Fibroblast of skin of right biceps (primary cell): ENCODE data around the gene SLK.

Experiments used
- DNase-seq: peaks from one replicate; pipeline ENCODE4 v3.0.0-alpha.2; 2013

SLK gene

DNA sequence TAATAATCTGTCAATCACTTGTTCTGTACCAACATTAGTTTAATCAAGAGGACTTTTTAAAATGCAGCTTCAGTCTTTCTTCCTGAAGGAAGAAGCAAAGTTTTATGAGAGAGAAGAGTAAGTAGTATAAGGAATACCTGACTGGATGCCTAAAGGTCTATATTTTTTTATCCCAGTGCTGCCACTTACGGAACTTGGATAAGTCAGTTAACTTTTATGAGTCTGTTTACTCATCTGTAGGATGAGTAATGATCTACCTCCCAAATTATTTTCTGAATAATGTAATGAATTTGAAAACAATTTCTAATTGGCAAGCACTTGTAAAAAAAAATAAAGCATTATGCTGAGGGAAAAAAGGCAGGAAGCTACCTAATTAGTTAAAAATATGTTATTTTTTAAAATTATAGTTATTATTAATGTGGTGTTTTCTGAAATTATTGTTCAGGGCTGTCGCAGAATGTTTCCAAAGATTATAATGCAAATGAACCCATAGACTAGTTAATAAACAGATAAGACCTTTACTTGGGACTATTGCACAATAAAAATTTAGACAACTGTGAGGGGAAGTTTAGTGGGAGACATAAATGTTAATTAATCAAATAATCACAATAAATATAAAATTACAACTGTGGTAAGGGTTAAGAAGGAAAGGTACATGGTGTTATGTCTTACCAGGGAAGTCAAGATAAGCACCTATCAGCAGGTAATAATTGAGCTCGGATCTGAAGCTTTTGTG, 24.6 kb downstream of the SLK start:
- no peak for DNase-seq

DNA sequence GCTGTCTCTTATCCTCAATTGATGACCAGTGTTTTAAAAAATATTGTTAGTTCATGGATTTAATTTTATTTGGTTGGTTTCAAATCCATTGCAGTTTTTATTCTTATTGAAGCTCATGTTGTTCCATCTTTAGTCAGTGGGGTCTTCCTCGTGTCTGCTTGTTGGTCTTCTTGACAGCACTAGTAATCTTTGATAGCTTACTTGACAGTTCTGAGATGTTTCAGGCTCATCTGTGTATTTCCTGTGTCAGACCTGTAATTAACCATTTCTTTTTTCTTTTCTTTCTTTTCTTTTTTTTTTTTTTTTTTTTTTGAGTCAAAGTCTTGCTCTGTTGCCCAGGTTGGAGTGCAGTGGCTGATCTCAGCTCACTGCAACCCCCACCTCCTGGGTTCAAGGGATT, 28.2 kb downstream of the SLK start:
- DNase-seq: no peak

DNA sequence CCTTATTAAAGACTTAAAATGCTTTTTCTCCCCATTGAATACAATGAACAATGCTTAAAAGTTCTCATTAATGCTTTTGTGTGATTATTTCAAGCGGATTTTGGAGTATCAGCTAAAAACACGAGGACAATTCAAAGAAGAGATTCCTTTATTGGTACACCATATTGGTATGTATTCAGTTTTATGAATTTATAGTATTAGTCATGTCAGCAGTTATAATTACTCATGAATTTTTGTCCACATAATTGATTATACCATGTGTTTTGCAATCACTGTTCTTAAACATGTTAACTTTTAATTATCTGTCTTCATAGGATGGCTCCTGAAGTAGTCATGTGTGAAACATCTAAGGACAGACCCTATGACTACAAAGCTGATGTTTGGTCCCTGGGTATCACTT, 31.9 kb downstream of the SLK start:
- no peak for DNase-seq

DNA sequence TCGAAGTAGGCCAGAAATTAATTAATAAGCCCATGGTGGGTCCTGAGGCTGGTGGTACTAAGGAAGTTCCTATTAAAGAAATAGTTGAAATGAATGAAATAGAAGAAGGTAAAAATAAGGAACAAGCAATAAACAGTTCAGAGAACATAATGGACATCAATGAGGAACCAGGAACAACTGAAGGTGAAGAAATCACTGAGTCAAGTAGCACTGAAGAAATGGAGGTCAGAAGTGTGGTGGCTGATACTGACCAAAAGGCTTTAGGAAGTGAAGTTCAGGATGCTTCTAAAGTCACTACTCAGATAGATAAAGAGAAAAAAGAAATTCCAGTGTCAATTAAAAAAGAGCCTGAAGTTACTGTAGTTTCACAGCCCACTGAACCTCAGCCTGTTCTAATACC, 36.0 kb downstream of the SLK start:
- DNase-seq: no peak

DNA sequence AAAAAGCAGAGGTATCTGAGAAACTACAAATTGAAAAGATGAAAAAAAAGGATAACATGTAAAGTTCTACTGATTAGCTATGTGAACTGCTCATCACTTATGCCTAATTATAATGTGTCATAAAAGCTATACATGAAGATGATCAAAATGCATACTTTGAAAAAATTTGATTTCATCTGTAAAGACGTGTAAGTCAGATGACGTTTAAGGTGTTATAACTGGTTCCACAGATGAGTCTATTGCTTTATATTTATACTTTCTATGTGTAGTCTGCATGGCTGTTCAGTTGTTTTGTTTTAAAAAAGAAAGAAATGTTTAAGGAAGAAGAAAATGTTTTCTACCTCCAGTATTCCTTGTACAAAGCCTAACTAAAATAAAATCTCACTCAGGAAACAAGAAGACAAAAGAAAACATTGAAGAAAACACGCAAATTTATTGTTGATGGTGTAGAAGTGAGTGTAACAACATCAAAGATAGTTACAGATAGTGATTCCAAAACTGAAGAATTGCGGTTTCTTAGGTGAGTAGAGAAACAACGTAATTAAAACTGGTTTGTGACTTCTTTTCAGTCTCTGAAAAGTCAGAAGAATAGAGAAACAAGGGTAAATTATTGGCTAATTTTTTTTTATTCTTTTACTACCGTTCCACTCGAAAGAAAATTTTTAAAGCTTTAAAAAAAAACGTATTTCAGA, 38.4 kb downstream of the SLK start:
- no peak for DNase-seq

DNA sequence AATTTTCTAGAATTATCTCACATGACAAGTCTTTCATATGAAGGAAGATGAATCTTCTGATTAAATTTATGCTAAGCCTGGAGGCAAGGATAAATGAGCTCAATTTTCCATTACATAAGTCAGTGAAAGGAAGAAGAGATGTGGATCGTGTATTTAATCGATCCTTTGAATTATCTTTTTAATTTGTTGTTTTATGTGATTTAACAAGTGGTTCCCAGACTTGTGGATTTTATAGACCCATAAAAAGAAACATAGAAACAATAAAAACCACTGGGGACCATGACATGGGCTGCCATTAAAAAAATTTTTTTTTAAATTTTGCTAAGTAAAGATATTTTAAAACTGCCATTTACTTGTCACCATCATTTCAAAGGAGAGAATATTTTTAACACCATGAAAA, 45.0 kb downstream of the SLK start:
- DNase-seq: no peak

DNA sequence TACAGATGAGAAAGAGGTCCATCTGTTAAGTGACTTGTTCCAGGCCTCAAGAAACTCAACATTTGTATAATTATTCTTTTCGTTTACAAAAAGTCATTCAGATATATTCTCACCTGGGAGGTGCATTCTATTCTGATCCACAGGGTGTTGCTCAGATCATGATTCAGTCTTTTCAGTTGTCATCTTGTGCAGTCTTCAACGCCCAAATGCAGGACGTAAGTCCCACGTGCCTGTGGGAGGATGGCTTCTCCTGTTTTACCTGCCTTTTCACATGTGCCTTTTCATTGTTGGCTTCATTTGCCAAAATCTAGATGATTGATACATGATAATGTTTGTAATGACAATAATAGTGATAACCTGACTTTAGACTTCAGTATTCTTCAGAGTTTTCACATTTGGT, 46.5 kb downstream of the SLK start:
- DNase-seq: no peak

DNA sequence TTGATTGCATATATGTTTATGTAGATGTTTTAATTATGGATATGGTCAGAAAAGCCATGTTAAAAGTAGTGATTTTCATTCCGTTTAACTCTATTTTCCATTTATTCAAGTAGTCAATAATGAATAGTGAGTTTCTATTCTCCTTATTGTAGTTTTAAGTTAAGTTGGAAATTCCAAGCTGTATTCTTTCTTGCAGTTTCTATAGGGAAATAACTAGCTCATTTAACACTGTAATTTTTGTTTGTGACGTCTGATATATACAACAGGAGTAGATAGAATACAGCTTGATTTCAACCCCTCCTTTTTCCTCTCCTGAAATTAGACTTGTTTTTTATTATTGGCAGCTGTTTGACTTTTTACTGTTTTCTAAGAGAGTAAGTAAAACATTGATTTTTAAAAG, 47.2 kb downstream of the SLK start:
- no peak for DNase-seq

DNA sequence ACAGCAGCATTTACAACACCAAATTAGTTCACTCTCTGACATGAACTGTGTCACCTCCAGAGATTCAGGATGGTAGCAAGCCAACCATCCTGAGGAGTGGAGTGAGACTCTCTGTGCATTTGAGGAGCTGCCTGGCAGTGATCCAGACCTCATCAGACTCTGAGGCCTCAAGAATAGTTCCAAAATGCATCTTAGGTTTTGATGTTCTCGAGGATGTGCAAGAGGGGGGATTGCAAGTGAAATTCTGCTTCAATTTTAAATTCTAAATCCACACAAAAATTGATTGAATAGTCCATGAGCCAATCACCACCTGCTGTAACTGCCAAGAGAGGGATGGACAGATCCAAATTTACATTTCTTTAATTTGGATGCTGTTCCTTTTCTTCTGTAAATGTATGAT, 49.7 kb downstream of the SLK start:
- DNase-seq: no peak

DNA sequence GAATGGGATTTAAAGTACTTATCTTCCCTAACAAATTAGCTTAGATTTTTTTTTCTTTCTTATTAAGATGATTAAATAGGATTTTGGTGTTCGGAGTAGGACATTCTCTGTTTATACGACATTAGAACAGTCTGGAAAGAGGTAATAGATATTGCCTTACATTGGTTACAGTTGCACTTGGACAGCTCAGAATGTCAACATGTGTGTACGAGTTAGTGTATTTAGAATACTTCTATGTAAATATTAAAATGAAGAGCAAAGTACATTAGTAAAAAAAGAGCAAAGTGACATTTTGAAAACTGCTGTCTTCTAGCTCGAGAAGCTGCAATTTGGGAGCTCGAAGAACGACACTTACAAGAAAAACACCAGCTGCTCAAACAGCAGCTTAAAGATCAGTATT, 51.5 kb downstream of the SLK start:
- DNase-seq: no peak

DNA sequence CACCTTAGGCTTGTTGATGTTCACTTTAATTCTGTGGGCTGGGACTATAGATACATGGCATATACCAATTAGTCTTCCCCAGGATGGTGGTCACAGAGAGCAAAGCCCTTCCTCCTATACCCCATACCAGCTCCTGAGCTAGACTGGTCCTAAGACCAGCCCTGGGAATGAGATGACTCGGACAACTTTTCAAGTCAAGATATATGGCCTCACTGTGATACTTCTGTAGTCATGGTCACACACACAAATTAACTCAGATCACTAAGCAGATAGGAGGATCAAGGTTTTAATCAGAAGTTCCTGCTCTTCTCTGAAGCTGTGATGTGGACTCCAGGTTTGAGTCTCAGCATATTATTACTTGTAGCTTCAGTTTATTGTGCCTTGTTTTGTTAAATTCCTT, 53.1 kb downstream of the SLK start:
- no peak for DNase-seq

DNA sequence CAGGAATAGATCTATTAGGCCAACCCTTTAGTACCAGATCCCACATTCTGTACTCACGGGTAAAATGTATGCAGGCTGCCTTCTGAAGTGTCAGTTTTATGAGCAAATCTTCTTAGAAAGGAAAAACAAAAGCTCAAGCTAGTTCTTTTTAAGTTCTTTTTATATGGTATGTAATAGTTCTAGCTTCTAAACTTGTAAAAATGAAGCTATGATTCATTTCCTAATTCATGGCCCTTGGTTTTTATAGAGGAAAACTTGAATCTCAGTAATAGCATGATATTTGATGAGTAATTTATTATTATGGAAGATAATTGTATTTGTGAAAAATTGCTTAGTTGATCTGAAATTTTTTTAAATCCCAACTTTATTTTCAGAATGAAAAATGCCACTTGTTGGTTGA, 54.3 kb downstream of the SLK start:
- DNase-seq: no peak

DNA sequence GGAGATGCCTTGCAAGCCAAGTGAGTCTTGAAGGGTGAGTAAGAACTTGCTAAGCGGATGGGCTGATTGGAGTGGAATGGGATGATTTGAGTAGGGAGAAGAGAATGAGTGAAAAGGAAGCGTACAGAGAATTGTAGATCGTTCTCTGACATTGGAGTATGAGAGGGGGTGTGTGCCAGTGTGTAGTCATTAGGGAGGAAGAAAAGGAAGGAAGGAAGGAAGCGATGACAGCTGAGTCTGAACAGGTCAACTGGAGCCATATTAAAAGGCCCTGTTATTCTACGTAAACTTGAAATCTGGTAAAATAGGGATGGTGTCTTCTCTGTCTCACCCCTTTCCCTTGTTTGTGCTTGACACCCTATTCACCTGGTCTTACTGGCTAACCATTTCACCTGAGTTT, 55.1 kb downstream of the SLK start:
- no peak for DNase-seq

DNA sequence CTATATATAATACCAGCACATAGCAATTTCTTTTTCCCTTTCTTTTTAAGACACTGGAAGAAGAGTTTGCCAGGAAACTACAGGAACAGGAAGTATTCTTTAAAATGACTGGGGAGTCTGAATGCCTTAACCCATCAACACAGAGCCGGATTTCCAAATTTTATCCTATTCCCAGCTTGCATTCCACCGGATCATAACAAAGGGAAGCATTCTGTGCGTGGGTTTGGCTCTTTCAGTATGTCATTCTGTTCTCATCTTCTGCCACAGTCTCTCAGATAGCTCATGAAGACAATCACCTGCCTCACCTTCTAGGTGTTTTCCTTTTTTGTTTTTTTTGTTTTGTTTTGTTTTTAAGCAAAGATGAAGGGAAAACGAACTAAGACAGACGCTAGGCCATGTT, 58.6 kb downstream of the SLK start:
- no peak for DNase-seq

DNA sequence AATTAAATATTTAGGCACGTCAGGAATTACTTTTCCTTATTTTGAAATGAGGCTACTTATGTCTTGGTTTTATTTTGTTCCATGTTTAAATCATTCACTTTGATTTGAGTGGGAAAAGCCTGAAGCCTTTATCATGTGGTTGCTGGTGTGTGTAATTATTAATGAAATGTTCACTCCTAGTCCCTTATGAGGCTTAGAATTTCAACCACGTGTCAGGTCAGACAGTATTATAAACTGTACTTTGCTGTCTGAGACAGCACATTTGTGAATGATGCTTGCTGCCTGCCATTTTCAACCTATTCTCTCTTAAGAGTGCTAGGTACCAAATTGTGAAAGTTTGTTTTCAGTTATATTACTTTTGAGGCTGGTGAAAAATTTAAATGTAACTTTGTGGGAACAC, 59.8 kb downstream of the SLK start:
- DNase-seq: no peak

DNA sequence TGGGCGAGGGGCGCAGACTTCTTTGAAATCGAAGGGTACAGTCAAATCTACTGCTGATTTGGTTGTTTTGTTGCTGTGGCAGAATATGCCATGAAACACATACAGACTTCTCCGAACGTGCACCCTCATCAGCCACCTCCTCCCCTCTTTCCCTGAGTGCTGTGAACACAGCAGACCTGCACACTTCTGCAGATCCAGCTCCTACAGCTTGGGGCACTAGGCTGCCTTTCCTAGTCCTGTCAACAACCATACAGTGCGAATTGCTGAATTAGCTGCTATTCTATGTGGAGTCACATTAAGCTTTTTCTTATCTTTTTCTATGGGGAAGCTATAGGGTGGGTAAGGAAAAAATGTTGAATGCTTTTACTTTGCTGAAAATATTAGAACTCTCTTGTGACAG, 61.2 kb downstream of the SLK start:
- DNase-seq: peak; percentile 28

DNA sequence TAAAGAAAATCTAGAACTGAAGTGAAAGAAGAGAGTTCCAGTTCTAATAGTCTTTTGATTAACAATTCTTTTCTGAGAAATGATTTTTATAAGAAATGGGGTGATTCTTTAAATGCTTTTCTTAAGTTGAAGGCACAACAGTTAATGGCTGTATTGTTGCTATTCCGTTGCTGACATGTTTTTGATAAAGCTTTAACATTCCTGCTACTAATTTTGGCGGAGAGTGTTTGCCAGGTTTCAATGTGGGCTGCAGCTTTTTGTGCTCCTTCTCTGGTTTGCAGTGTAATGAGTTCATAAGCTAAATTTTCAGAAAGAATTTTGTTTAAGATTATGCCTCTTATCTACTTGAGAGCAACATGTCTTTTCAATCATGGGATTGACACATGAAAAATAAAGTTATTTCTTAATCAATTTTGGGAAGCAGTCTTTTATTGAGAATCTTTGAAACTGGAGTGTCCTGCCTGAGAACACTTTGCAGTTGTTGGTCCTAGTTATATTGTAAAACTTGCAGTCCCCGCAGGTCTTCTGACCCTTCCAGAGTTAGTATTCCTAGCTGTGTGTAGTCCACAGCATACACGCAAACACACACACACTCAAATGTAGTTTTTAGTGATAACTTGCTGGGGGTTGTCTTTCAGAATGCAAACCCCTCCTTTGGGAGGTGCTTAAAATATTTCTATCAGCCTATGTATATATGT, 62.0 kb downstream of the SLK start:
- no peak for DNase-seq

DNA sequence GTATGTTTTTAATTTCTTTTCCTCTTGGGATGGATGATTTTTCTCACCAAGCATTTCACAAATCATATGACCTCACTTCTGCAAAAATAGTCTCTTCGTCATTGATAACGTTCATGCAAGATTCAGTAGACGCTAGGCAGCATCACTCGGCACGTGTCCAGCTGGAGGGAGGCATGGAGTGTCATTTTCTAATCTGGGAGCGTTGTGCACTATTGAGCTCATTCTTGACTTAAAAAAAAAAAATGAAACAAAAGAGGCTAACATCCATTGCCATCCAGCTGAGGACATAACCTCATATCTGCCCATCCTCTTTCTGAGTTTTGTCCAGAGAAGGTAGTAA, 62.6 kb downstream of the SLK start:
- peak; percentile 81 for DNase-seq

DNA sequence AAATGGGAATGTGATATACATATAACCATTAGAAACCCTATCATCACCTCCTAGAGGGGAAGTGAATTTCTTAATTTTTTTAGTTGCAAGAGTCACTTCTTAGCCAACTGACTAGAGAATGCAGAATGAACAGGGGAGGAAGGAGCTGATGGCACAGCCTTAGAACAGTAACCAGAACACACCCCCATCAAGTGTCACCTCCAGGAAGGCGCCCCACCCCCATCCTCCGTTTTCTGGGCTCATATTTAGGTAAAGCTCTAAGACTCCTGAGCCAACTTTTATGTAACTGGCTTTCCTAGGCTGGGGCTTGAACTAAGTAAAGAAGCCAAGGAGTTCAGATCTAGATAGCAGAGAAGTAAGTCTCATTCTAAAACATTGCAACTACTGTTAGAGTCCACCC, 64.7 kb downstream of the SLK start:
- no peak for DNase-seq

DNA sequence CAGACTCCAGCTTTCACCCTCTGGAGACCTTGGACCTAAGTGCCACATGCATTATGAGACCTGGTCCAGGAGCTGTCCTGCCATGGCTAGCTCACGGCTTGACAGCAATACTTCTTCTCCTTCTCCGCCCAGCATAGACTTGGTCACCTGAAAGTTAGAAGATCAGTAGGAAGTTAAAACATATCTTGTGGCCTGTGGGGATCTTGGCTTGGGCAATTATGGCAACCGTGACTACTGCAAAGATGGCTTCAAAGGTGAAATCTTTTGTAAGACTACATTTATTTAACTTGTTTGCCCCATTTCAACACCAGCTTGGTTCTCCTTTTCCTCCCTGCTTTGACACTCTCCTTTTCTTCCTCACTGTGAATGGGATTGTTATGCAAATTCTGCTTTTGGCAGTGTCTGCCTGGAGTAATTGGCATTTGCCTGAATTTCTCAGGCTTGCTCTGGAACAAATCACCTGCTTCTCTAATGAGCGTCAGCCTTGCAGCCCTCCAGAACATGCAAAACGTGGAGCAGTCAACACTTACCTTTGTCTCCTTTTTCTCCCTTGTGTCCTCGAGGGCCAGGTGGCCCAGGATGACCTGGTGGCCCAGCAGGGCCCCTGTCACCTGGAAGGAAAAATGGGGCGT, 65.3 kb downstream of the SLK start:
- no peak for DNase-seq

DNA sequence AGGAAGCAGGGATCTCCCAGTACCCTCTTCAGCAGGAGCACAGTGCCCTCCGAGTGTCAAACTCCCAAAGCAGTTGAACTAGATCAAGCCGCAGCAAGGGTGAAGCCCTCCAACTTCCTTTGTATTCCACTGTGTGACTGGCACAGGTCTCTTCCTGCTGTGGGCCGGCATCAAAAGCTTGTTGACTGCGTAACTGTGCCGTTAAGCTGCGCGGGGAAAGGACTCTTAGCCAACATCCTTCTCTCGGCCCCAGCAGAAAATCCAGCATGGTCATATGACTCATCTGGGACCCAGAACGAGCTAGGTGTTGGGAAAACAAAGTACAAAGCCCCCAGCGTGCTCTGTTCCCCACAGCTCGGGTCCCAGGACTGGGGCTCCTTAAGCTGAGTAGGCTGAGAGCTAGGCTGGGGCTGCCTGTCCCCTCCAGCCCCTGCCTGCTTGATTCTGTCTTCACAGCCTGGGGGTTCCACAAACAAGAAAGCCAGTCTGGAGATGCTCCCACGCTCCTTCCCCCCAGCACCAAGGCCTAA, 66.5 kb downstream of the SLK start:
- DNase-seq: no peak

DNA sequence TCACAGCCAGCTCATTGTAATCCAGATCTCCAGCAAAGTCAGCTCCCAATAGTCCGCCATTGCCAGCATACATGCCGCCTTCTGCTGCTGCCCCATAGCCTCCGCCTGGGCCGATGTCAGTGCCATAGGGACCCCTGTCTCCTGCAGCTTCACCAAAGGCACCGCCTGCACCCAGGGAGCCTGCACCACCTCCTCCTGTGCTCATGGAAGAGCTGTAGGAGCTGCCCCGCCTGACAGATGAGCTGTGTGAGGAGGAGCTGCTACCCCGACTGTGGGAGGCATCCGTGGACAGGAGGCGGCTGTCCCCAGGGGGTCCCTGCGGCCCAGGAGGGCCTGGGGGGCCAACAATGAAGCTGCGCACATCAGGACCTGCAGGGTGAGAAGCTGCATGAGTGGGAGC, 67.0 kb downstream of the SLK start:
- no peak for DNase-seq

DNA sequence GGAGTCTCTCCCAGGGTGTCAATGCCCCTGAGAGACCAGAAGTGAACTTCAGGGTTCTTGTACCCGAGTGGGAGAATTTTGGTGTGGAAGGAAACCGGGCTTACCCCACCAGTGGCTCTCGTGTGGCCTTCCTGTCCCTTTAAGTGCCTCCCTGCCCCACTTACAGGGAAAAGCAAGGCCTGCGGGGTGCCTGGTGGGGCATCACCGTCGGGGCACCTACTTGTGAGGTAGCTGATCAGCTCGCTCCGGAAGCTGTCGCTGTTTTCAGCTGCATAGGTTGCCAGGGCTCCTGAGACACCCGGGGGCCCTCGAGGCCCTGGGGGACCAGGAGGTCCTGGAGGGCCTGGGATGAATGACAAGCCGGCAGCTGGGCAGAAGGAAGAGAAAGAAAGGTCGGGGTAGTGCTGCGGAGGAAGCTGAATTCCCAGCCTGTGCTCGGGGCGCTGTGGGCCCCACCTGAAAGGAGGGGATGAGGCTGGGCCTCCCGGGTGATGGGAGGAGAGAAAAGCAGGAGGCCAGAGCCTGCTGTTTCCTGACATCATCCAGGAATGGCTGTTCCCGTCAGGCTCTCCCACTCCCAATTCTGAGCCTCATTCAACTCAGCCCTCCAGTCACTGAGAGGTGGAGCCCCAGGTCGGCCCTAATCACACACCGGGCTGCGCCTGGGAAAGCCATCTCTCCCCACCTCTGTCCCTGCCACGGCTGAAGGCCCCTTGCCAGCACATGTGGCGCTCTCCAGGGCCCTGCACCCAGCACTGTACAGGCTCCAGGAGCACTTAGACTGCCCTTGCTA, 67.7 kb downstream of the SLK start:
- no peak for DNase-seq
